Measurements from ENCODE around the gene SERPINB8.

DNA sequence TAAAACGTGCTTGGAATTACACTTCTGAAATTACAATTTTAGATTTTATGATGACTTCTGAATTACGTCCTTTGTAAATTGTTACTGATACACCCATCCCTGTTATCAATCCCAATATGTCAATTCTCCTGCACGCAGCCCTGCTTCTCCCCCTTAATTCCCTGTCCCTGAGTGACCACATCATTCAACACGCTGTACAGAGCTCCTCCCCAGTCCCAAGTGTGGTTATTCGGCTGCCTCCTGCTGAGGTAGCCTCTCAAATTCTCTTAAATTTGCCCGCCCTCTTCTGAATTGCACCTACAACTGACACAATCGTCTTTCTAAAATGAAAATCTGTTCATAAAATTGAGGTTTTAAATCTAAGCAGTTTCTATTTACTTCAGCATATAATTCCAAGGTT is 10.1 kb downstream of the SERPINB8 start:
- TF ChIP-seq CTCF (IDR thresholded peaks at IDR 0.05; ENCODE audit: insufficient read depth, low read length) = no peak
- TF ChIP-seq POLR2AphosphoS5 (IDR thresholded peaks at IDR 0.05; ENCODE audit: low read depth) = no peak

Measured in HL-60 (cell line).